ENCODE data around the gene DNAH12. TPM values are rescaled to one million over a fixed set of nuclear protein-coding genes. Genes with fewer than 3 reads are reported as not detected.

DNAH12 gene
- total RNA-seq, 2 experiments from 2014 or later: 0.19 TPM; not detected in 1

- Mint-ChIP-seq H3K4me1 (ENCODE audit: low read depth) (no peaks in the 10 kb centered on the region), H3K9me3 (no peaks in the 10 kb centered on the region), H3K36me3 (ENCODE audit: low read depth) (no peaks in the 10 kb centered on the region), H3K27me3 (no peaks in the 10 kb centered on the region), H3K4me3 (no peak overlapping the region), H3K27ac (no peak overlapping the region)
- ChIA-PET CTCF (no interaction called here), POLR2A (no interaction called here)
- H3K27ac ChIP-seq (ENCODE audit: low read depth in 1 of 2, low read length in 2 of 2): no peak overlapping the region
- no peaks in the 10 kb centered on the region for H3K4me1 ChIP-seq (ENCODE audit: insufficient read depth, low read length)
- intact Hi-C loops (cut with DNase I, micrococcal nuclease): no loop called here
- ATAC-seq (ENCODE audit: poor library complexity): no peak
- no peaks in the 10 kb centered on the region for H3K27me3 ChIP-seq (ENCODE audit: control insufficient read depth in 1 of 2, insufficient read depth in 2 of 2, low read length in 2 of 2)
- no peak for DNase-seq
- H3K36me3 ChIP-seq (ENCODE audit: insufficient read depth, low read length): no peaks in the 10 kb centered on the region
- TF ChIP-seq CTCF (IDR thresholded peaks at IDR 0.05): no peak
- no peak overlapping the region for H3K4me3 ChIP-seq (ENCODE audit: low read length)
- H3K9me3 ChIP-seq (ENCODE audit: control insufficient read depth in 1 of 2, insufficient read depth in 1 of 2, low read length in 2 of 2): no peaks in the 10 kb centered on the region
Observed at GRCh38 chr3:57512166-57512565, 32.0 kb downstream of the DNAH12 start.

GRCh38 chr3:57505901-57506300, 38.2 kb downstream of the DNAH12 start:
- no peak overlapping the region for H3K27ac Mint-ChIP-seq
- H3K36me3 ChIP-seq (ENCODE audit: insufficient read depth, low read length): no peaks in the 10 kb centered on the region

GRCh38 chr3:57500506-57500905, 43.6 kb downstream of the DNAH12 start:
- ATAC-seq (ENCODE audit: poor library complexity) (no peak), DNase-seq (no peak)
- H3K9me3 ChIP-seq (ENCODE audit: control insufficient read depth in 1 of 2, insufficient read depth in 1 of 2, low read length in 2 of 2): no peaks in the 10 kb centered on the region
- Mint-ChIP-seq H3K27me3 (peaks cover 5% of the 10 kb centered on the region), H3K4me1 (ENCODE audit: low read depth) (no peaks in the 10 kb centered on the region), H3K36me3 (ENCODE audit: low read depth) (no peaks in the 10 kb centered on the region), H3K27ac (no peak overlapping the region), H3K4me3 (no peak overlapping the region), H3K9me3 (no peaks in the 10 kb centered on the region)
- no peak for TF ChIP-seq CTCF (IDR thresholded peaks at IDR 0.05)
- no peaks in the 10 kb centered on the region for H3K4me1 ChIP-seq (ENCODE audit: insufficient read depth, low read length)
- no peaks in the 10 kb centered on the region for H3K36me3 ChIP-seq (ENCODE audit: insufficient read depth, low read length)
- POLR2A ChIA-PET: no interaction called here
- CTCF ChIA-PET: no interaction called here
- peaks cover 0 to 4% of the 10 kb centered on the region in 2 experiments for H3K27me3 ChIP-seq (ENCODE audit: control insufficient read depth in 1 of 2, insufficient read depth in 2 of 2, low read length in 2 of 2)
- H3K4me3 ChIP-seq (ENCODE audit: low read length): no peak overlapping the region
- H3K27ac ChIP-seq (ENCODE audit: low read depth in 1 of 2, low read length in 2 of 2): no peak overlapping the region
- intact Hi-C loops (cut with DNase I, micrococcal nuclease): no loop called here

More at GRCh38 chr3:57505901-57506300, 38.2 kb downstream of the DNAH12 start:
- H3K9me3 Mint-ChIP-seq: no peaks in the 10 kb centered on the region
- ATAC-seq (ENCODE audit: poor library complexity) (no peak), DNase-seq (no peak)
- intact Hi-C loops (cut with DNase I, micrococcal nuclease): no loop called here
- Histone ChIP-seq H3K27ac (ENCODE audit: low read depth in 1 of 2, low read length in 2 of 2) (no peak overlapping the region), H3K27me3 (ENCODE audit: control insufficient read depth in 1 of 2, insufficient read depth in 2 of 2, low read length in 2 of 2) (peaks cover 0 to 4% of the 10 kb centered on the region in 2 experiments), H3K4me1 (ENCODE audit: insufficient read depth, low read length) (no peaks in the 10 kb centered on the region), H3K9me3 (ENCODE audit: control insufficient read depth in 1 of 2, insufficient read depth in 1 of 2, low read length in 2 of 2) (no peaks in the 10 kb centered on the region), H3K4me3 (ENCODE audit: low read length) (no peak overlapping the region)
- ChIA-PET POLR2A (no interaction called here), CTCF (no interaction called here)
- peaks cover 5% of the 10 kb centered on the region for H3K27me3 Mint-ChIP-seq
- no peaks in the 10 kb centered on the region for H3K4me1 Mint-ChIP-seq (ENCODE audit: low read depth)
- TF ChIP-seq CTCF (IDR thresholded peaks at IDR 0.05): no peak
- H3K4me3 Mint-ChIP-seq: no peak overlapping the region
- no peaks in the 10 kb centered on the region for H3K36me3 Mint-ChIP-seq (ENCODE audit: low read depth)
